GM19023 (cell line): Measurements from ENCODE around the gene DAGLB.
"Not testable (repeated sequence)": the region's sequence is repeated elsewhere in the genome, so short reads cannot be mapped to it uniquely, and the experiment has no call there.

Experiments
- ATAC-seq: cut with Tn5 transposase; IDR thresholded peaks from one replicate; pipeline ENCODE4 v1.9.1; 2021; ENCODE audit warnings: mild to moderate bottlenecking, moderate library complexity; ENCODE audit not compliant: unreplicated experiment

The DAGLB gene

DNA sequence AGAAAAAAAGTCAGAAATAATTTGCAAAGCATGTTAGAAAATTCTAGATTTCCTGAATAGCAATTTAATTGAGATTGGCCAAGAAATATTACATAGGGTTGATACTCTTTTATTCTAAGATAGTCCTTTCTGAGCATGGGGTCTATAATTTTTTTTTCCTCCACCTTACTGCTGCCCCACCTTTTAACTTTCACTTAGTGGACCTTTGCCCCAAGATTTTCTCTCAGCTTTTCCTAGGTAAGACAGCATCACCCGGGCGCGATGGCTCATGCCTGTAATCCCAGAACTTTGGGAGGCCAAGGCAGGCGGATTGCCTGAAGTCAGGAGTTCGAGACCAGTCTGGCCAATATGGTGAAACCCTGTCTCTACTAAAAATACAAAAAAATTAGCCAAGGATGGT is 69.2 kb downstream of the DAGLB start:
- not testable (repeated sequence) for ATAC-seq

DNA sequence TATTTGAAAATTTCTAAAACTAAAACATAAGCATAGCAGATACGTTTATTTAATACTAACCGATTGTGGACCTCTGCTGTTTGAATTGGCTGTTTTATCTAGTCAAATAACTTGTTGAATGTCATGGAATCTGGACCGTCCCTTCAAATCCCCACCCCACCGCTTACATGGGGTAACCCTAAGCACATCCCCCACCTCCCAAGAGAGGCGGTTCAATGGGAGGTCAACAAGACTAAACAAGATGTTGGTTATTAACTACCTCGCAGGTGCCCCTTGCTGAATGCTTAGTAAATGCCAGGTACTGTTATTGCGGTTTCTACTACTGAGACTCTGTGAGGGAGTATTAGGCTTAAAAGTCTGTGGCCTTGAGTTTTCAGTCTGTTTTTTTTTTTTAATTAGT is 70.9 kb downstream of the DAGLB start:
- ATAC-seq = no peak

DNA sequence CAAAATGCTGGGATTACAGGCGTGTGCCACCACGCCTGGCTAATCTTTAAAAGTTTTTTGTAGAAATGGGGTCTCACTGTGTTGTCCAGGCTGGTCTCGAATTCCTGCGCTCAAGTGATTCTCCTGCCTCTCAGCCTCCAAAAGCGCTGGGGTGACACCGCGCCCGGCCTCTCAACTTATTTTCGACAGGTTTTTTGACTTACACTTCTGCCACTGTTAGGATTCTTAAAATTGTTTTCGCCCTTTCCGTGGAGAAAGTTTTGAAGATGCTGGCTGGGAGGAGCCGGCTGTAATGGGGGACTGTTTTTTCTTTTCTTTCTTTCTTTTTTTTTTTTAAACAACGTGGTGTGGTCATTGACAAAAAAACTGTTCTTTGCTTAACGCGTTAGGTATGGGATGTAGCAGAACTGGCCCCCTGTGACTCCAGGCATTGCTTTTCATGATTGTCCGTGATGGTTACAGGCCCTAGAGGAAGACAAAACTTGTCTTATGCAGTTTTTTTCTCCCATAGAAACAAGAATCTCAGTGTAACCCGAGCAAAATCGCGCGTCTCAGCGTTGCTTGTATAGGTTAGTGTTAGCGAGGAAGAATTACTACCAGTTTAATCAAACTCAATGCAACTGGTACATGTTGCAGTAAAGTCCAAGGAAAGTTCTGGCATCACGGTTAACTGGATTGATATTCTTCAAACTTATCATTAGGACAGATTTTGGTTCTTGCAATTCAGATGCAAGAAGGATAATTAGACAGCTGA is 72.2 kb downstream of the DAGLB start:
- ATAC-seq = no peak

DNA sequence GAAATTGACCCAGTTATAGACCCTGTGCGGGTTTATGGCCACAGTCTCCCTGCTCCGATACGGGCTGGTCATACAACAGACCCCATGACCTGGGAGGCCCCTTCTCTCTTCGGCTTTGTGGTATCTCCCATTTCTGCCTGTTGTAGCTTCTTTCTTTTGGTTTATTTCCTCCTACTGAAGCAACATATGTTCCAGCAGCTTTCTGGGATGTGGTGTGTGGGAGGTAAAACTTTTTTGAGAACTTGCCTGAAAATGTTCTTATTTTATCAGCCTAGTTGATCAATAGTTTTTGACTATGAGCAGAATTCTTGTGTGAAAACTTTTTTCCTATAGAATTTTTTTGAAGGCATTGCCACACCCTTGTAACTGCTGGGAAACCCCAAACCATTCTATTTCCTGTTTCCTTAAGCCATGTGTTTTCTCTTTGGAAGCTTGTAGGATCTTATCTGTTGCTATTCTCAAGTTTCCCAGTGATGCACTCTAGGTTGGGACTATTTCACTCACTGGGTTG is 80.0 kb downstream of the DAGLB start:
- no peak for ATAC-seq

DNA sequence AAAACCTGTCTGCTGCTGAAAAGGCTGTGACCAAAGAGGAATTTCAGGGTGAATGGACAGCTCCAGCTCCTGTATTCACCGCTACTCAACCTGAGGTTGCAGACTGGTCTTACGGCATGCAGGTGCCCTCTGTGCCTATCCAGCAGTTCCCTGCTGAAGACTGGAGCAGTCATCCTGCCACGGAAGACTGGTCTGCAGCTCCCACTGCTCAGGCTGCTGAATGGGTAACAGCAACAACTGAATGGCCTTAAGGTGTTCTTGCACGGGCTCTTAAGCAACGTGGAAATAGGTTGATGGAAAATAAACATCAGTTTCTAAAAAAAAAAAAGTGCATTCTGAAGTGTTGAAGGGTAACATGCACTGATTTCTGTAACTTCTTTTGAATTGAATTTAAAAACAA is 82.3 kb downstream of the DAGLB start:
- no peak for ATAC-seq

DNA sequence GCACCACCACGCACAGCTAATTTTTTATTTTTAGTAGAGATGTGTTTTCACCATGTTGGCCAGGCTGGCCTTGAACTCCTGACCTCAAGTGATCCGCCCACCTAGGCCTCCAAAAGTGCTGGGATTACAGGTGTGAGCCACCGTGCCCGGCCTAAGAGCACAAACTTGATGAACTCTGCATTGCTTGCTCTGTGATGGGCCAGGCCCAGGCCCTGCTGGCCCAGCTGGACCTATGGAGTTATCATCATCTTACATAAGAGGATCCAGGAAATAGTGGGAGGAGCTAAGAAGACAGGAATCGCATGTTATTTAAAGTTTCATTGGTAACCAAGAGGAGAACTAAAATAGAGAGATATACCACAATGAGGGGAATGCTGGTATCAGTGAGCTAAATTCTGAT is 86.9 kb downstream of the DAGLB start:
- ATAC-seq = no peak

DNA sequence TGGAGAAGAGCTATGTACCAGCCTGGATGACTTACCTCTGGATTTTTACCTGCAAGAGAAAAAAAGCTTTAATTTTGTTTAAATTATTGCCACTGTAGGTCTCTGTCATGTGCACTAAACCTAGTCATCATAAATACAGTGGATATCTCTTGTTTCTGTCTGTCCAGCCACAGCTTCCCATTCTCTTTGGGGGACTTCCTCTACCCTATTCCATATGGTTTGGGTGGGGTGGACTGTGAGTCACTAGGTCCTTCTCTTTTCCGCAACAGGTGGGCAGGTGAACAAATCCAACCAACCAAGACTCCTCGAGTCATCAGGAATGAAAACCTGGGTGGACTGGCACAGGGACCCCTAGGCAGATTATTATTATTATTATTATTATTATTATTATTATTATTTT is 88.0 kb downstream of the DAGLB start:
- no peak for ATAC-seq
